K562 (cell line): ENCODE results near the gene SLC35F2.

Experiments used
- CHD2 ChIP-seq: IDR thresholded peaks from 2 replicates; pipeline ENCODE4 v1.6.1; 2011; ENCODE audit warnings: low read depth, low read length
- CREB1 ChIP-seq, 2 experiments: sonication (generic) in 1 of 2; formaldehyde crosslinking in 1 of 2; IDR thresholded peaks; 2 replicates each; pipeline versions ENCODE4 v1.6.1 to v1.8.0; 2012 to 2022; ENCODE audit warnings: inconsistent platforms in 1 of 2, mild to moderate bottlenecking in 1 of 2, missing genetic modification reagents in 1 of 2, moderate library complexity in 1 of 2
- CREM ChIP-seq: IDR thresholded peaks from 2 replicates; pipeline ENCODE4 v1.6.1; 2014; ENCODE audit warnings: antibody characterized with exemption, low read depth
- CTBP1 ChIP-seq: fragments of 450-650 bp; IDR thresholded peaks from 2 replicates; pipeline ENCODE4 v1.6.1; 2016; ENCODE audit warnings: borderline replicate concordance
- ELF4 ChIP-seq: fragments of 450-650 bp; formaldehyde crosslinking; IDR thresholded peaks from 2 replicates; pipeline ENCODE4 v1.4.0; 2022; ENCODE audit warnings: missing genetic modification characterization
- FOXA3 ChIP-seq, 2 experiments: fragments of 450-650 bp in 1 of 2; sonication (generic) in 1 of 2; formaldehyde crosslinking; IDR thresholded peaks in 1 of 2; conservative IDR thresholded peaks in 1 of 2; 2 replicates each; pipeline versions ENCODE4 v1.4.0 to v1.8.0; 2020 to 2022; ENCODE audit warnings: mild to moderate bottlenecking in 2 of 2, missing genetic modification reagents in 1 of 2
- FOXM1 ChIP-seq, 2 experiments: fragments of 450-650 bp in 1 of 2; sonication (generic) in 1 of 2; formaldehyde crosslinking in 1 of 2; IDR thresholded peaks; 2 replicates each; pipeline versions ENCODE4 v1.6.1 to v1.9.0; 2017 to 2022; ENCODE audit warnings: low read depth in 2 of 2, mild to moderate bottlenecking in 2 of 2, missing genetic modification reagents in 1 of 2, moderate library complexity in 1 of 2
- NFYB ChIP-seq: IDR thresholded peaks from 2 replicates; pipeline ENCODE4 v1.6.1; 2011; ENCODE audit warnings: mild to moderate bottlenecking, moderate library complexity; ENCODE audit not compliant: insufficient read length; ENCODE audit errors: extremely low read depth
- NRF1 ChIP-seq, 2 experiments: fragments of 450-650 bp; IDR thresholded peaks in 1 of 2; conservative IDR thresholded peaks in 1 of 2; 2 replicates each; pipeline ENCODE4 v1.6.1; 2014; ENCODE audit warnings: mild to moderate bottlenecking in 2 of 2
- PCBP1 ChIP-seq: fragments of 200-400 bp; formaldehyde crosslinking; IDR thresholded peaks from 2 replicates; pipeline ENCODE4 v1.6.1; 2018; ENCODE audit warnings: mild to moderate bottlenecking, low read depth, low read length; ENCODE audit not compliant: poor library complexity, severe bottlenecking
- POLR2A ChIP-seq: fragments of 450-650 bp; conservative IDR thresholded peaks from 2 replicates; pipeline ENCODE4 v1.6.1; 2016
- POLR2AphosphoS5 ChIP-seq: IDR thresholded peaks from 2 replicates; pipeline ENCODE4 v1.6.1; 2011; ENCODE audit warnings: mild to moderate bottlenecking, low read depth, low read length, moderate library complexity; ENCODE audit not compliant: control insufficient read depth, insufficient read depth
- SREBF1 ChIP-seq: fragments of 150-350 bp; IDR thresholded peaks from 2 replicates; pipeline ENCODE4 v1.6.1; 2014; ENCODE audit warnings: antibody characterized with exemption, low read depth, low read length, borderline replicate concordance
- TOE1 ChIP-seq, 2 experiments: fragments of 450-650 bp in 1 of 2; sonication (generic) in 1 of 2; formaldehyde crosslinking in 1 of 2; IDR thresholded peaks; 2 replicates each; pipeline versions ENCODE4 v1.7.1 to v1.8.0; 2016 to 2022; ENCODE audit warnings: borderline replicate concordance in 2 of 2, mild to moderate bottlenecking in 2 of 2, antibody characterized with exemption in 1 of 2, inconsistent platforms in 1 of 2, low read depth in 1 of 2, missing genetic modification reagents in 1 of 2, moderate library complexity in 1 of 2

DNA sequence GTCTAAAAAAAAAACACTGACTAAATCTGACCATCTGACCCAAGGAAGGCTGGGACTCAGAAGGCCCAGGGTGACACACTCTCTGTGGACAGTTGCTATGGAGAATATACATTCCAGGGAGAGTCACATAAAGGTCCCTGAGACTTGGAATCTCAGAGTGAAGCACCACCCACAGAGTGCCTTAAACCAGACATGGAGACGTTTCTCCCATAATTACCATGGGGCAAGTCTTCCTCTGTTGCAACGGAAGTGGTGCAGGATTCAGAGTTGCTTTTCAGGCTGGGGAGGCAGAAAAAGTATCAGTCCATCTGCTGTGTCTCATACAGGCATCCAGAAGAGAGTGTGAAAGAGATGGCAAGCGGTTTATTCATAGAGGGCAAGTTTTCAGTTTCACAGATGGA, 88.0 kb downstream of the SLC35F2 start:
- TF ChIP-seq SREBF1 (no peak), ELF4 (no peak), CREM (no peak), CHD2 (no peak), CTBP1 (no peak), TOE1 (IDR thresholded peaks at IDR 0.05; ENCODE audit: borderline replicate concordance) (no peak), TOE1 (CRISPR knock-in tag; IDR thresholded peaks at IDR 0.05; ENCODE audit: borderline replicate concordance, low read depth) (no peak), POLR2AphosphoS5 (no peak), FOXA3 (CRISPR knock-in tag; conservative IDR thresholded peaks at IDR 0.05 in 1 of 2, IDR thresholded peaks at IDR 0.05 in 1 of 2) (no peak), NFYB (no peak), FOXM1 (IDR thresholded peaks at IDR 0.05; ENCODE audit: low read depth) (no peak), FOXM1 (CRISPR knock-in tag; IDR thresholded peaks at IDR 0.05; ENCODE audit: low read depth) (no peak), NRF1 (conservative IDR thresholded peaks at IDR 0.05 in 1 of 2, IDR thresholded peaks at IDR 0.05 in 1 of 2) (no peak), POLR2A (no peak), PCBP1 (no peak), CREB1 (IDR thresholded peaks at IDR 0.05) (no peak), CREB1 (CRISPR knock-in tag; IDR thresholded peaks at IDR 0.05) (no peak)
